Measurements from ENCODE around the gene C2orf72. TPM values are rescaled to one million over a fixed set of nuclear protein-coding genes. Genes with fewer than 3 reads are reported as not detected.

Gene C2orf72
- total RNA-seq, 4 donors from 2014 or later = 15.9 to 52.7 (median 23.6) TPM

- H3K27me3 ChIP-seq = no peaks in the 10 kb centered on the region
- WGBS, 2 donors (ENCODE audit: low coverage in 1 of 2) = 11 to 20% methylated on average over 2 to 43 of the region's 62 CpGs
- in situ Hi-C loops (cut with MboI; ENCODE audit: low pct_ligation_motif_present in 1 of 4, low pct_unique_long_range_greater_than_20kb in 1 of 4, low sequenced_read_pairs in 3 of 4) (no loop called here), intact Hi-C loops (cut with DNase I; ENCODE audit: low total_unique reads) (no loop called here)
- H3K4me1 ChIP-seq = peaks cover under 1 to 52% (median 39%) of the 10 kb centered on the region in 4 donors
- no peaks in the 10 kb centered on the region for H3K9me3 ChIP-seq
- H3K27ac ChIP-seq = peak overlapping the region; percentile 52 to 80 (median 72)
- DNase-seq = peak; percentile 87
- H3K4me3 ChIP-seq = peak overlapping the region; percentile 45 to 59 (median 50)
- H3K36me3 ChIP-seq = no peaks in the 10 kb centered on the region
- peak in 1 of 3 donors; percentile 45 for TF ChIP-seq POLR2AphosphoS5 (IDR thresholded peaks at IDR 0.05)
- TF ChIP-seq CTCF (IDR thresholded peaks at IDR 0.05) = peak; percentile 86 to 95 (median 92)
- peak; percentile 4 for TF ChIP-seq POLR2A (IDR thresholded peaks at IDR 0.05)
- TF ChIP-seq EP300 (IDR thresholded peaks at IDR 0.05; ENCODE audit: low read depth) = no peak
Measured at GRCh38 chr2:231052494-231053451, 15.4 kb downstream of the C2orf72 start.

GRCh38 chr2:231053846-231054245 lies 16.5 kb downstream of the C2orf72 start:
- intact Hi-C loops (cut with DNase I; ENCODE audit: low total_unique reads) = no loop called here
- H3K4me1 ChIP-seq = peaks cover 8 to 53% (median 47%) of the 10 kb centered on the region in 4 donors
- H3K4me3 ChIP-seq = no peak overlapping the region
- in situ Hi-C loops (cut with MboI; ENCODE audit: low pct_ligation_motif_present in 1 of 4, low pct_unique_long_range_greater_than_20kb in 1 of 4, low sequenced_read_pairs in 3 of 4) = no loop called here
- no peaks in the 10 kb centered on the region for H3K27me3 ChIP-seq
- DNase-seq = no peak
- WGBS, 2 donors (ENCODE audit: low coverage in 1 of 2) = 71 to 73% methylated on average over 5 to 6 of the region's 6 CpGs
- no peak overlapping the region for H3K27ac ChIP-seq
- H3K36me3 ChIP-seq = no peaks in the 10 kb centered on the region
- TF ChIP-seq POLR2AphosphoS5 (IDR thresholded peaks at IDR 0.05) = no peak
- TF ChIP-seq CTCF (IDR thresholded peaks at IDR 0.05) = no peak
- no peak for TF ChIP-seq POLR2A (IDR thresholded peaks at IDR 0.05)
- no peak for TF ChIP-seq EP300 (IDR thresholded peaks at IDR 0.05; ENCODE audit: low read depth)
- H3K9me3 ChIP-seq = no peaks in the 10 kb centered on the region

- Histone ChIP-seq H3K36me3 (no peaks in the 10 kb centered on the region), H3K27me3 (no peaks in the 10 kb centered on the region), H3K4me3 (peak within 1 kb of the TSS; percentile 86 to 99 (median 96)), H3K9me3 (no peaks in the 10 kb centered on the region), H3K4me1 (peaks cover 8 to 43% (median 34%) of the 10 kb centered on the region in 4 donors), H3K27ac (peak within 1 kb of the TSS; percentile 88 to 95 (median 90))
- peak; percentile 43 for TF ChIP-seq POLR2A (IDR thresholded peaks at IDR 0.05)
- TF ChIP-seq POLR2AphosphoS5 (IDR thresholded peaks at IDR 0.05) = peak; percentile 15 to 46 (median 35)
- TF ChIP-seq EP300 (IDR thresholded peaks at IDR 0.05; ENCODE audit: low read depth) = no peak
- peak; percentile 93 to 96 (median 94) for TF ChIP-seq CTCF (IDR thresholded peaks at IDR 0.05)
- intact Hi-C loops (cut with DNase I; ENCODE audit: low total_unique reads) = no loop called here
- 1 to 17% methylated on average over 1 to 41 of the region's 73 CpGs for WGBS, 2 donors (ENCODE audit: low coverage in 1 of 2)
- in situ Hi-C loops (cut with MboI; ENCODE audit: low pct_ligation_motif_present in 1 of 4, low pct_unique_long_range_greater_than_20kb in 1 of 4, low sequenced_read_pairs in 3 of 4) = no loop called here
- DNase-seq = peak; percentile 93
Measured at GRCh38 chr2:231056453-231057416, 19.4 kb downstream of the C2orf72 start, which contains the start of gene PSMD1. Gene PSMD1, plus strand, starts transcription at chr2:231056867. Its CDS starts 159 bp downstream, at chr2:231057026.

Data from transverse colon (tissue), 4 donors.